Type B pancreatic cell (in vitro differentiated cells): ENCODE measurements around the gene CD300A. TPM values are rescaled to one million over a fixed set of nuclear protein-coding genes. Genes with fewer than 3 reads are reported as not detected.

Experiments
- DNase-seq: peaks from one replicate; pipeline ENCODE4 v3.0.0; 2021; ENCODE audit warnings: mixed read lengths; ENCODE audit not compliant: unreplicated experiment; ENCODE audit errors: extremely low spot score
- H3K27ac Mint-ChIP-seq: 2 replicates; pipeline ENCODE4 v1.8.0; 2021; ENCODE audit warnings: mild to moderate bottlenecking, mixed read lengths
- H3K27me3 Mint-ChIP-seq: 2 replicates; pipeline ENCODE4 v1.8.0; 2021; ENCODE audit warnings: mixed read lengths
- H3K36me3 Mint-ChIP-seq: 2 replicates; pipeline ENCODE4 v1.8.0; 2021; ENCODE audit warnings: mixed read lengths
- H3K4me1 Mint-ChIP-seq: one replicate; pipeline ENCODE4 v1.8.0; 2021; ENCODE audit warnings: mixed read lengths; ENCODE audit not compliant: unreplicated experiment
- H3K4me3 Mint-ChIP-seq: 2 replicates; pipeline ENCODE4 v1.8.0; 2021; ENCODE audit warnings: mild to moderate bottlenecking, mixed read lengths
- H3K9me3 Mint-ChIP-seq: 2 replicates; pipeline ENCODE4 v1.8.0; 2021; ENCODE audit warnings: mixed read lengths
- CTCF ChIP-seq: fragments of 200-600 bp; sonication (generic); conservative IDR thresholded peaks from 2 replicates; pipeline ENCODE4 v1.5.0; 2021; ENCODE audit warnings: antibody characterized with exemption, mild to moderate bottlenecking
- total RNA-seq: library from RNA; stranded (reverse); gene quantifications from 2 replicates; pipeline ENCODE4 v1.2.1, GENCODE V29; 2021; ENCODE audit warnings: low replicate concordance

Gene CD300A
- total RNA-seq, 1 donor from 2014 or later: 0.43 TPM

GRCh38 chr17:74454197-74455024, 12.0 kb upstream of the CD300A start:
- peak; percentile 92 for DNase-seq
- H3K9me3 Mint-ChIP-seq: no peaks in the 10 kb centered on the region
- H3K4me3 Mint-ChIP-seq: peak overlapping the region; percentile 65
- peaks cover 32% of the 10 kb centered on the region for H3K27me3 Mint-ChIP-seq
- H3K27ac Mint-ChIP-seq: no peak overlapping the region
- H3K4me1 Mint-ChIP-seq: peaks cover 34% of the 10 kb centered on the region
- H3K36me3 Mint-ChIP-seq: no peaks in the 10 kb centered on the region
- peak; percentile 31 for TF ChIP-seq CTCF

- H3K36me3 Mint-ChIP-seq: no peaks in the 10 kb centered on the region
- peaks cover 33% of the 10 kb centered on the region for H3K27me3 Mint-ChIP-seq
- no peak for TF ChIP-seq CTCF
- no peak for DNase-seq
- H3K27ac Mint-ChIP-seq: no peak overlapping the region
- no peaks in the 10 kb centered on the region for H3K9me3 Mint-ChIP-seq
- H3K4me1 Mint-ChIP-seq: peaks cover 34% of the 10 kb centered on the region
- H3K4me3 Mint-ChIP-seq: peak overlapping the region; percentile 65
Measured at GRCh38 chr17:74455025-74455545, 11.3 kb upstream of the CD300A start.

- no peak for TF ChIP-seq CTCF
- H3K36me3 Mint-ChIP-seq: no peaks in the 10 kb centered on the region
Measured at GRCh38 chr17:74455821-74456220, 10.6 kb upstream of the CD300A start.

GRCh38 chr17:74457146-74457819, 9.2 kb upstream of the CD300A start:
- DNase-seq: no peak
- Mint-ChIP-seq H3K9me3 (no peaks in the 10 kb centered on the region), H3K4me1 (peaks cover 24% of the 10 kb centered on the region), H3K4me3 (peak overlapping the region; percentile 62), H3K27me3 (peaks cover 30% of the 10 kb centered on the region), H3K27ac (peak overlapping the region; percentile 61), H3K36me3 (no peaks in the 10 kb centered on the region)
- TF ChIP-seq CTCF: peak; percentile 99

More at GRCh38 chr17:74455821-74456220, 10.6 kb upstream of the CD300A start:
- Mint-ChIP-seq H3K9me3 (no peaks in the 10 kb centered on the region), H3K27ac (no peak overlapping the region), H3K27me3 (peaks cover 34% of the 10 kb centered on the region), H3K4me1 (peaks cover 33% of the 10 kb centered on the region), H3K4me3 (peak overlapping the region; percentile 57)
- DNase-seq: no peak

GRCh38 chr17:74457820-74458166, 8.6 kb upstream of the CD300A start:
- Mint-ChIP-seq H3K36me3 (no peaks in the 10 kb centered on the region), H3K27ac (peak overlapping the region; percentile 61), H3K4me3 (peak overlapping the region; percentile 62), H3K27me3 (peaks cover 27% of the 10 kb centered on the region), H3K4me1 (peaks cover 19% of the 10 kb centered on the region), H3K9me3 (no peaks in the 10 kb centered on the region)
- TF ChIP-seq CTCF: peak; percentile 54
- no peak for DNase-seq
